ENCODE data around the gene GABRB1.

GABRB1 gene

GRCh38 chr4:46993075-46994006 lies 38.0 kb upstream of the GABRB1 start, which contains the start of gene GABRA4:
TSS of gene GABRA4 (minus strand) at chr4:46993581. CDS start at chr4:46993424, 157 bp downstream.
- no peaks in the 10 kb centered on the region for H3K79me2 ChIP-seq (ENCODE audit: low read length)
- TF ChIP-seq CTCF (IDR thresholded peaks at IDR 0.05; ENCODE audit: low read depth, low read length) (no peak), EZH2phosphoT487 (IDR thresholded peaks at IDR 0.05; ENCODE audit: low read depth) (no peak)
- no peaks in the 10 kb centered on the region for H3K36me3 ChIP-seq (replicated peaks; ENCODE audit: low read depth, low read length)
- H2AFZ ChIP-seq (ENCODE audit: low read depth, low read length): no peak within 1 kb of the TSS
- no peaks in the 10 kb centered on the region for H4K20me1 ChIP-seq (ENCODE audit: insufficient read depth, low read length)
- no peaks in the 10 kb centered on the region for H3K27me3 ChIP-seq (ENCODE audit: low read depth, low read length)
- H3K9ac ChIP-seq (ENCODE audit: low read length): no peak within 1 kb of the TSS
- H3K4me1 ChIP-seq (ENCODE audit: low read length): no peaks in the 10 kb centered on the region
- H3K4me2 ChIP-seq (ENCODE audit: low read length): no peak within 1 kb of the TSS
- no peak within 1 kb of the TSS for H3K4me3 ChIP-seq (ENCODE audit: low read length)
- no peak within 1 kb of the TSS for H3K27ac ChIP-seq (ENCODE audit: low read length)
- no peaks in the 10 kb centered on the region for H3K9me3 ChIP-seq (ENCODE audit: insufficient read depth, low read length)

- Histone ChIP-seq H2AFZ (ENCODE audit: low read depth, low read length) (no peak overlapping the region), H3K27me3 (ENCODE audit: low read depth, low read length) (no peaks in the 10 kb centered on the region), H3K9me3 (ENCODE audit: insufficient read depth, low read length) (no peaks in the 10 kb centered on the region), H3K79me2 (ENCODE audit: low read length) (no peaks in the 10 kb centered on the region), H4K20me1 (ENCODE audit: insufficient read depth, low read length) (no peaks in the 10 kb centered on the region), H3K4me3 (ENCODE audit: low read length) (no peak overlapping the region), H3K27ac (ENCODE audit: low read length) (no peak overlapping the region), H3K4me1 (ENCODE audit: low read length) (no peaks in the 10 kb centered on the region), H3K4me2 (ENCODE audit: low read length) (no peak overlapping the region), H3K36me3 (replicated peaks; ENCODE audit: low read depth, low read length) (no peaks in the 10 kb centered on the region), H3K9ac (ENCODE audit: low read length) (no peak overlapping the region)
- TF ChIP-seq CTCF (IDR thresholded peaks at IDR 0.05; ENCODE audit: low read depth, low read length) (no peak), EZH2phosphoT487 (IDR thresholded peaks at IDR 0.05; ENCODE audit: low read depth) (no peak)
These were observed 37.4 kb upstream of the GABRB1 start for GRCh38 chr4:46994007-46994405.

- no peaks in the 10 kb centered on the region for H3K36me3 ChIP-seq (replicated peaks; ENCODE audit: low read depth, low read length)
- H4K20me1 ChIP-seq (ENCODE audit: insufficient read depth, low read length): no peaks in the 10 kb centered on the region
- H3K4me3 ChIP-seq (ENCODE audit: low read length): no peak overlapping the region
- TF ChIP-seq CTCF (IDR thresholded peaks at IDR 0.05; ENCODE audit: low read depth, low read length) (no peak), EZH2phosphoT487 (IDR thresholded peaks at IDR 0.05; ENCODE audit: low read depth) (no peak)
- no peak overlapping the region for H3K4me2 ChIP-seq (ENCODE audit: low read length)
- H2AFZ ChIP-seq (ENCODE audit: low read depth, low read length): no peak overlapping the region
- H3K9me3 ChIP-seq (ENCODE audit: insufficient read depth, low read length): no peaks in the 10 kb centered on the region
- H3K27me3 ChIP-seq (ENCODE audit: low read depth, low read length): no peaks in the 10 kb centered on the region
- H3K9ac ChIP-seq (ENCODE audit: low read length): no peak overlapping the region
- no peaks in the 10 kb centered on the region for H3K4me1 ChIP-seq (ENCODE audit: low read length)
- H3K79me2 ChIP-seq (ENCODE audit: low read length): no peaks in the 10 kb centered on the region
- H3K27ac ChIP-seq (ENCODE audit: low read length): no peak overlapping the region
These were observed 31.8 kb upstream of the GABRB1 start for GRCh38 chr4:46999566-46999965.

- Histone ChIP-seq H3K4me1 (ENCODE audit: low read length) (no peaks in the 10 kb centered on the region), H2AFZ (ENCODE audit: low read depth, low read length) (no peak overlapping the region), H3K9me3 (ENCODE audit: insufficient read depth, low read length) (no peaks in the 10 kb centered on the region), H3K27ac (ENCODE audit: low read length) (no peak overlapping the region), H3K79me2 (ENCODE audit: low read length) (no peaks in the 10 kb centered on the region), H4K20me1 (ENCODE audit: insufficient read depth, low read length) (no peaks in the 10 kb centered on the region), H3K9ac (ENCODE audit: low read length) (no peak overlapping the region), H3K4me2 (ENCODE audit: low read length) (no peak overlapping the region), H3K27me3 (ENCODE audit: low read depth, low read length) (no peaks in the 10 kb centered on the region), H3K36me3 (replicated peaks; ENCODE audit: low read depth, low read length) (no peaks in the 10 kb centered on the region), H3K4me3 (ENCODE audit: low read length) (no peak overlapping the region)
- TF ChIP-seq EZH2phosphoT487 (IDR thresholded peaks at IDR 0.05; ENCODE audit: low read depth) (no peak), CTCF (IDR thresholded peaks at IDR 0.05; ENCODE audit: low read depth, low read length) (no peak)
These were observed 31.0 kb upstream of the GABRB1 start for GRCh38 chr4:47000406-47000805.
